Measurements from ENCODE around the gene SLC35E2B. TPM values are rescaled to one million over a fixed set of nuclear protein-coding genes. Genes with fewer than 3 reads are reported as not detected.
"Not testable (repeated sequence)": the region's sequence is repeated elsewhere in the genome, so short reads cannot be mapped to it uniquely, and the experiment has no call there.

Gene SLC35E2B
- total RNA-seq, 1 donor from 2014 or later, result 119 TPM

DNA sequence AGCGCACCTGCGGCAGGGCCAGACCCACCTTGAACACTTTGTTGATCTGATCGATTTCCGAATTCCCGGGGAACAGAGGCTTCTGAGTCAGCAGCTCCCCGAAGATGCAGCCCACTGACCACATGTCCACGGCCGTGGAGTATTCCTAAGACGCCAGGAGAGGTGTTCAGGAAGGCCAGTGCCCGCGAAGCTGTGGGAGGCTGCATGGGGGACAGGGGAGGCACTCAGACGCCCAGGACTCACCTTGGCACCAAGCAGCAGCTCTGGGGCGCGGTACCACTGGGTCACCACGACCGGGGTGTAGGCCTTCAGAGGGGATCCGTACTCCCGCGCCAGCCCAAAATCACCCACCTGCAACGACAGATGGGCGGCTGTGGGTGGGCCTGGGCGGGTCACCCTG, 11.2 kb upstream of the SLC35E2B start:
- Mint-ChIP-seq H3K4me3 (no peak overlapping the region), H3K36me3 (peaks cover 3% of the 10 kb centered on the region), H3K27ac (no peak overlapping the region), H3K9me3 (no peaks in the 10 kb centered on the region), H3K27me3 (ENCODE audit: low read depth) (no peaks in the 10 kb centered on the region), H3K4me1 (no peaks in the 10 kb centered on the region)
- TF ChIP-seq, protein P1, sequence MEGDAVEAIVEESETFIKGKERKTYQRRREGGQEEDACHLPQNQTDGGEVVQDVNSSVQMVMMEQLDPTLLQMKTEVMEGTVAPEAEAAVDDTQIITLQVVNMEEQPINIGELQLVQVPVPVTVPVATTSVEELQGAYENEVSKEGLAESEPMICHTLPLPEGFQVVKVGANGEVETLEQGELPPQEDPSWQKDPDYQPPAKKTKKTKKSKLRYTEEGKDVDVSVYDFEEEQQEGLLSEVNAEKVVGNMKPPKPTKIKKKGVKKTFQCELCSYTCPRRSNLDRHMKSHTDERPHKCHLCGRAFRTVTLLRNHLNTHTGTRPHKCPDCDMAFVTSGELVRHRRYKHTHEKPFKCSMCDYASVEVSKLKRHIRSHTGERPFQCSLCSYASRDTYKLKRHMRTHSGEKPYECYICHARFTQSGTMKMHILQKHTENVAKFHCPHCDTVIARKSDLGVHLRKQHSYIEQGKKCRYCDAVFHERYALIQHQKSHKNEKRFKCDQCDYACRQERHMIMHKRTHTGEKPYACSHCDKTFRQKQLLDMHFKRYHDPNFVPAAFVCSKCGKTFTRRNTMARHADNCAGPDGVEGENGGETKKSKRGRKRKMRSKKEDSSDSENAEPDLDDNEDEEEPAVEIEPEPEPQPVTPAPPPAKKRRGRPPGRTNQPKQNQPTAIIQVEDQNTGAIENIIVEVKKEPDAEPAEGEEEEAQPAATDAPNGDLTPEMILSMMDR (IDR thresholded peaks at IDR 0.05; ENCODE audit: unreplicated experiment), result no peak
- no peak for DNase-seq (ENCODE audit: low spot score in 2 of 2, unreplicated experiment in 2 of 2)

DNA sequence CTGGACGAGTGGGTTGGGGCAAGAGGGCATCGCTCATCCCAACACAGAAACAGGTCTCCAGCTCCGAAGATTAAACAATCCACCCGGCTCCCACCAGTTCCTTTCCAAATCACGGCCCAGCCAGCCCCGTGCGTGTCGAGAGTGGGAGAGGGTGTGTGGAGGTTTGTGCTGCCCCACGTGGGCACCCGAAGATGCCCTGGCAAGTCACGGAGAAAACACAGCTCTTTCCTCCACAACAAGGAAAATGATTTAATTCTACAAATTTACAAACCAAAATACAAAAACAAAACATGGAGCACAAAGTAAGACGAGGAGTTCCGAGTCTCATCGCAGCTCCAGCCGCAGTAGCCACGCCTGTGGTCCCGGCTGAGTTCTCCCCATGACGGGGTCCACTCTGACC, 9.9 kb upstream of the SLC35E2B start:
- not testable (repeated sequence) for H3K27ac Mint-ChIP-seq; H3K4me1 Mint-ChIP-seq; H3K4me3 Mint-ChIP-seq; DNase-seq (ENCODE audit: low spot score in 2 of 2, unreplicated experiment in 2 of 2); H3K27me3 Mint-ChIP-seq (ENCODE audit: low read depth); H3K36me3 Mint-ChIP-seq; H3K9me3 Mint-ChIP-seq

DNA sequence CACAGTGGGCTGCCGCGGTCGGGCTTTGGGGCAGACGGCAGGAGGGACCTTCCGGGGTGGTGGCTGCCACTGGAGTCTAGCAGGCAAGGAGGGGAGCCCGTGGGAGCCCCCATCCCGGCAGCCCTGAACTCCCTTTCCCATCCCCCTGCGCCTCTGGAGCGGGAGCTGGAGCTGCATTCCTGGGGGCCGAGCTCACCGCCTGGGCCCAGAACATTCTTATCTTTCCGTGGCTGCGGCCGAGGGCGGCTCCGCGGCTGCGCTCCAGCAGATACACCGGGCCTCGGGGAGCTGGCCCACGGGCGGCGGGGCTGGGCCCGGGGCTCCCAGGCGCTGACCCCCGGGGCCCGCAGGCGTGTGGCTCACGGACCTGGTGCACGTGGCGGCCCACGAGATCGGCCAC, 8.0 kb upstream of the SLC35E2B start:
- not testable (repeated sequence) for H3K4me3 Mint-ChIP-seq; H3K27me3 Mint-ChIP-seq (ENCODE audit: low read depth); DNase-seq (ENCODE audit: low spot score in 2 of 2, unreplicated experiment in 2 of 2); H3K4me1 Mint-ChIP-seq; H3K27ac Mint-ChIP-seq; H3K36me3 Mint-ChIP-seq; H3K9me3 Mint-ChIP-seq

DNA sequence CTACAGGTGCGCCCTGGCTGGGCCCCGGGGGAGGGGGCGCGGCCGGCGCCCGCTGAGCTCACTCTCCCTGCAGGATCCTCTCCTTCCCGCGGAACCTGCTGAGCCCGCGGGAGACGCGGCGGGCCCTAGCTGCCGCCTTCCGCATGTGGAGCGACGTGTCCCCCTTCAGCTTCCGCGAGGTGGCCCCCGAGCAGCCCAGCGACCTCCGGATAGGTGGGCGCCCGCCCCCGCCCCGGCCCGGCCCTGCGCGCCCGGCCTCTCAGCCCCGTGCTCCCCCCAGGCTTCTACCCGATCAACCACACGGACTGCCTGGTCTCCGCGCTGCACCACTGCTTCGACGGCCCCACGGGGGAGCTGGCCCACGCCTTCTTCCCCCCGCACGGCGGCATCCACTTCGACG, 7.5 kb upstream of the SLC35E2B start:
- not testable (repeated sequence) for H3K27ac Mint-ChIP-seq; DNase-seq (ENCODE audit: low spot score in 2 of 2, unreplicated experiment in 2 of 2); H3K4me1 Mint-ChIP-seq; H3K27me3 Mint-ChIP-seq (ENCODE audit: low read depth); H3K36me3 Mint-ChIP-seq; H3K9me3 Mint-ChIP-seq; H3K4me3 Mint-ChIP-seq

DNA sequence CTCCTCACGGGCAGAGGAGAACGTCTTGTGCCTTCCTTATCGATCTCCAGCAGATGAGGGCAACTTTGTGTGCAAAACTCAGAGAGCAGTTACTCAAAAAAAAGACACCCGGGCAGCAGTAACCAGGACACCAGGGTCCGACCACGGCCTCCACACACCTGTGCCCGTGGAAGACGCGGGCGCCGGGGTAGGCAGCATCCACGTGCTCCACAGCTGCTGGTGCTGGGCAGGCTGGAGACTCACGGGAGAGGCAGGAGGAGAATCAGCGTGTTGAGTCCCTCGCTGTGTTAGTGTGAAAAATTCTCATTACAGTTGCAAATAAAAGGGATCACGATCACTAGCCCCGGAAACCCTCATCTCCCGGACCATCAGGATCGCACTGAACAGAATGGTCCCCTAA, 6.5 kb upstream of the SLC35E2B start:
- H3K36me3 Mint-ChIP-seq; H3K4me3 Mint-ChIP-seq; H3K4me1 Mint-ChIP-seq; DNase-seq (ENCODE audit: low spot score in 2 of 2, unreplicated experiment in 2 of 2); H3K27ac Mint-ChIP-seq; H3K9me3 Mint-ChIP-seq; H3K27me3 Mint-ChIP-seq (ENCODE audit: low read depth): not testable (repeated sequence)

DNA sequence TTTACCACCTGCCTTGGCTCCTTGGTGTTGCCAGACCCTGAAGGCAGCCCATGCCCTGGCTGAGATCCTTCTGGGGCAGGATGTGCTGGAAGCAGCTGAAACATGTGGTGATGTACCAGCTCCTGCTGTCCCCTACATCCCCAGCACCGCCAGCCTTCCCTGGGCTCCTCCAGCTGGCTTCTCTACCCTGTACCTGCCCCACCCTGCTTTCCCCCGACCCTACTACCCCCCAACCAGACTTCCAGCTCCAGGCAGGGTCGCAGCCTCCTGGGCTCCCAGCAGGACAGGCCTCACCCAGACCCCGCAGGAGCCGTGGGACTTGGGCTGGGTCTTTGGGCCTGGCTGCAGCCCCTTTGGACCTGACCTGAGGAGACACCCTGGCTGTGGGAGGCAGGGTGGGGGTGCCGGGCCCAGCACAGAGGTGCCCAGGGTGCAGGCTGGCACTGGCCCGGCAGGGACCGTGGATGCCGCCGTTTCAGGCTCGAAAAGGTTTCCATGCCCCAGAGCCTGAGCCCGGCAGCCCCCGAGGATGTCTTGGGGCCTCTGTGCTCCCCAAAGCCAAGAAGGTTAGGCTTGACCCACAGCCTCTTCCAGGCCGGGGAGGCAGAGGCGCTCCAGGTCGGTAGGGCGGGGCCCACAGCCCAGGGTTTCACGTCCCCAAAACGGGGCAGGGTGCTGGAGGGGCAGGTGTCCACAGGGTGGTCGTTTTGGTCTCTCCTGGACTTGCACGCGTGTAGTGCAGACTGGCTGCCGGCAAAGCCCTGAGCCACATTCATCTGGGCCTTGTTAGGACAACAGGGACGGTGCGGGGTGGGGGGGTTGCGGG, 5.0 kb upstream of the SLC35E2B start:
- not testable (repeated sequence) for H3K27ac Mint-ChIP-seq; H3K27me3 Mint-ChIP-seq (ENCODE audit: low read depth); DNase-seq (ENCODE audit: low spot score in 2 of 2, unreplicated experiment in 2 of 2); H3K9me3 Mint-ChIP-seq; H3K4me1 Mint-ChIP-seq; H3K4me3 Mint-ChIP-seq; H3K36me3 Mint-ChIP-seq

DNA sequence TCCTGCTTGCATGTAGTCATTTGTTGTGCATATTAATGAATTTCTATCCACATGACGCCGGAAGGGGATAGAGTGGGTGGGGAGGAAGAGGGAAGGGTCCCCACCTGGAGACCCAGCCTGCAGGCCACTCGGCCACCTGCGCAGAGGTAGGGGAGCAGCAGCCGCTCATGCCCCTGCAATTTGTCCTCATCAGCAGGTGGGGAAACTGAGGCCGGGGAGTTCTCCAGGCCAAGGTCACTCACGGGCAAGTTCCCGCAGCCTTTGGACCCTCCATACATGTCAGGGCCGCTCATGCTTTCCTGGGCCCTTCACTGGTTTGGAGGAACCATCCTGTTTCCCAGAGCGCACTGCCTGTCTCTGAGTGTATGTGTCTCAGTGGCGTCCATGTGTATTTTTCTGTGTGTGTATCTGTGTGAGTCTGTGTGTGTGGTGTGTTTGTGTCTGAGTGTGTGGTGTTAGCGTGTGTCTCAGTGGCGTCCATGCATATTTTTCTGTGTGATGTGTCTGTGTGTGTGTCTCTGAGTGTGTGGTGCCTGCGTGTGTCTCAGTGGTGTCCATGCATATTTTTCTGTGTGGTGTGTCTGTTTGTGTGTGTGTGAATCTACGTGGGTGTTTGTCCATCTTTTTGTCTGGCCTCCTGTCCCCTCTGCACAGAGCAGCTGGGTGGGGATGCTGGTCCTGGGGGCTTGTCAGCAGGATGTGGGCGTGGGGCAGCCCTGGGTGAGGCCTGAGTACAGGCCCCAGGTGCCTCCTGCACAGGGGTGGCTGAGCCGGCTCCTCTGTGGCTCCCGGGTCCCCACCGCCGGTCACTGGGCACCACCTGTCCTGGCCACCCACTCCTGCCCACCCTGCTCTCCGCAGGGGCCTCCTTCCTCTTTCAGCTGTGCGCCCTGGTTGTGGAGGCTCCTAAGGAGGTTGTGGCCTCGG, 4.1 kb upstream of the SLC35E2B start:
- H3K9me3 Mint-ChIP-seq; H3K4me1 Mint-ChIP-seq; H3K4me3 Mint-ChIP-seq; H3K27ac Mint-ChIP-seq; H3K27me3 Mint-ChIP-seq (ENCODE audit: low read depth); H3K36me3 Mint-ChIP-seq; DNase-seq (ENCODE audit: low spot score in 2 of 2, unreplicated experiment in 2 of 2): not testable (repeated sequence)

DNA sequence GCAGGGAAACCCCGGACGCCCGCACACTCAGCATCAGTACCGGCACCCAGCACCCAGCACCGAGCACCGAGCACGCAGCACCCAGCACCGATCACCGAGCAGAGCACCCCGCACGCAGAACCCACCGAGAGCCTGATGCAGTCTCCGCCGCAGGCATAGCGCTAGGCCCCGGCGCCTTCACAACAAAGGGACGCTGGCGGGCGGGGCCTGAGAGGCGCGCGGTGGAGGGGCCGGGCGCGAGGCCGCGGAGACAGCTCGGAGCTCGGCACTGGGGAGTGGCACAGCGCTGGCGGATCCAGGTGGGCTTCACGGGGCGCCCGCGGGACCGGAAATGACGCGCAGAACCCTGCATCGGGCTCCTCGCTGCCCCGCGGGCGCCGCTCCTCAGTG, 276 bp downstream of the SLC35E2B start:
- H3K4me1 Mint-ChIP-seq; H3K27ac Mint-ChIP-seq; H3K9me3 Mint-ChIP-seq; H3K27me3 Mint-ChIP-seq (ENCODE audit: low read depth): not testable (repeated sequence)
- H3K36me3 Mint-ChIP-seq, result peaks cover 10% of the 10 kb centered on the region
- peak in 1 of 2 experiments; percentile 73 for DNase-seq (ENCODE audit: low spot score in 2 of 2, unreplicated experiment in 2 of 2)
- peak overlapping the region; percentile 68 for H3K4me3 Mint-ChIP-seq

DNA sequence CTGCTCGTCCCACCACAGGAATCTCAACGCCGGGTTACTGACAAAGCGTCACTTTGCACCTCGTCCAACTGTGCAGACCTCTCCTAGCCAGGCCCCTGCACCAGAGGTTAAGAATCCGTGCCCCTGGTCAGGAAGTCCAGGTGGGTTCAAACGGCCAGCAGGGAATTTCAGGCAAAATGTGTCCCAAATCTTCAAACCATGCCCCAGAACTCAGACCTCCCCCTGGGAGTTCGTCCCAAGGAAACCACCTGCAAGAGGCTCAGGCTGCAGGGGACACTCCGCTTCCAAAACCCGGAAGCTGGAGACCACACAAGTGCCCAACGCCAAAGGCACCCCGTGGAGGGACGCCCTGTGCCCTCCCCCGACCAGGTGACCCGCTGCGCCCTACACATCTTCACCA, 1.2 kb downstream of the SLC35E2B start:
- H3K9me3 Mint-ChIP-seq; H3K4me1 Mint-ChIP-seq; H3K27me3 Mint-ChIP-seq (ENCODE audit: low read depth); DNase-seq (ENCODE audit: low spot score in 2 of 2, unreplicated experiment in 2 of 2); H3K27ac Mint-ChIP-seq; H3K4me3 Mint-ChIP-seq: not testable (repeated sequence)
- H3K36me3 Mint-ChIP-seq, result peaks cover 10% of the 10 kb centered on the region

DNA sequence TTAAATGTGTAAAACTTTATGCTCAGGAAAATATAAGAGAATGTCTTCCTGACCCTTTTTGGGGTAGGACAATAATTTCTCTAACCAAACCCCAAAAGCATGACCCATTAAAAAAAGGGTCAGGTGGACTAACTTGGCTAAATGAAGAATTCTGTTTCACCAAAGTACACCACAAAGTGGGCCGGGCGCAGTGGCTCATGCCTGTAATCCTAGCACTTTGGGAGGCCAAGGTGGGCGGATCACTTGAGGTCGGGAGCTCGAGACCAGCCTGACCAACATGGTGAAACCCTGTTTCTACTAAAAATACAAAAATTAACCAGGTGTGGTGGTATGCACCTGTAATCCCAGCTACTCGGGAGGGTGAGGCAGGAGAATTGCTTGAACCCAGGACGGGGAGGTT, 3.1 kb downstream of the SLC35E2B start:
- not testable (repeated sequence) for H3K27ac Mint-ChIP-seq; H3K9me3 Mint-ChIP-seq; DNase-seq (ENCODE audit: low spot score in 2 of 2, unreplicated experiment in 2 of 2); H3K4me3 Mint-ChIP-seq; H3K27me3 Mint-ChIP-seq (ENCODE audit: low read depth)
- peaks cover 10% of the 10 kb centered on the region for H3K4me1 Mint-ChIP-seq
- H3K36me3 Mint-ChIP-seq, result peaks cover 12% of the 10 kb centered on the region
